ENCODE results near the gene PPFIA4. TPM values are rescaled to one million over a fixed set of nuclear protein-coding genes. Genes with fewer than 3 reads are reported as not detected.
A peak's percentile ranks its signal among the peaks of the same experiment; 100 is the strongest.

The PPFIA4 gene
- total RNA-seq, 1 donor from 2014 or later = 2.6 TPM

GRCh38 chr1:203114202-203114601, 87.9 kb downstream of the PPFIA4 start:
- TF ChIP-seq CTCF (conservative IDR thresholded peaks at IDR 0.05) = no peak
- H3K4me1 Mint-ChIP-seq = no peaks in the 10 kb centered on the region
- no peak overlapping the region for H3K27ac Mint-ChIP-seq (ENCODE audit: unreplicated experiment)
- H3K9me3 Mint-ChIP-seq = no peaks in the 10 kb centered on the region
- no peaks in the 10 kb centered on the region for H3K36me3 Mint-ChIP-seq (ENCODE audit: low read depth)
- peaks cover 60% of the 10 kb centered on the region for H3K27me3 Mint-ChIP-seq (ENCODE audit: low read depth)
- DNase-seq (ENCODE audit: low read depth, low spot score) = no peak
- no peak overlapping the region for H3K4me3 Mint-ChIP-seq

- H3K4me3 Mint-ChIP-seq = no peak overlapping the region
- no peaks in the 10 kb centered on the region for H3K36me3 Mint-ChIP-seq (ENCODE audit: low read depth)
- DNase-seq (ENCODE audit: low read depth, low spot score) = no peak
- no peaks in the 10 kb centered on the region for H3K4me1 Mint-ChIP-seq
- no peaks in the 10 kb centered on the region for H3K9me3 Mint-ChIP-seq
- TF ChIP-seq CTCF (conservative IDR thresholded peaks at IDR 0.05) = no peak
- H3K27me3 Mint-ChIP-seq (ENCODE audit: low read depth) = peaks cover 53% of the 10 kb centered on the region
- no peak overlapping the region for H3K27ac Mint-ChIP-seq (ENCODE audit: unreplicated experiment)
These were observed 90.0 kb downstream of the PPFIA4 start for GRCh38 chr1:203116091-203116820.

DNA sequence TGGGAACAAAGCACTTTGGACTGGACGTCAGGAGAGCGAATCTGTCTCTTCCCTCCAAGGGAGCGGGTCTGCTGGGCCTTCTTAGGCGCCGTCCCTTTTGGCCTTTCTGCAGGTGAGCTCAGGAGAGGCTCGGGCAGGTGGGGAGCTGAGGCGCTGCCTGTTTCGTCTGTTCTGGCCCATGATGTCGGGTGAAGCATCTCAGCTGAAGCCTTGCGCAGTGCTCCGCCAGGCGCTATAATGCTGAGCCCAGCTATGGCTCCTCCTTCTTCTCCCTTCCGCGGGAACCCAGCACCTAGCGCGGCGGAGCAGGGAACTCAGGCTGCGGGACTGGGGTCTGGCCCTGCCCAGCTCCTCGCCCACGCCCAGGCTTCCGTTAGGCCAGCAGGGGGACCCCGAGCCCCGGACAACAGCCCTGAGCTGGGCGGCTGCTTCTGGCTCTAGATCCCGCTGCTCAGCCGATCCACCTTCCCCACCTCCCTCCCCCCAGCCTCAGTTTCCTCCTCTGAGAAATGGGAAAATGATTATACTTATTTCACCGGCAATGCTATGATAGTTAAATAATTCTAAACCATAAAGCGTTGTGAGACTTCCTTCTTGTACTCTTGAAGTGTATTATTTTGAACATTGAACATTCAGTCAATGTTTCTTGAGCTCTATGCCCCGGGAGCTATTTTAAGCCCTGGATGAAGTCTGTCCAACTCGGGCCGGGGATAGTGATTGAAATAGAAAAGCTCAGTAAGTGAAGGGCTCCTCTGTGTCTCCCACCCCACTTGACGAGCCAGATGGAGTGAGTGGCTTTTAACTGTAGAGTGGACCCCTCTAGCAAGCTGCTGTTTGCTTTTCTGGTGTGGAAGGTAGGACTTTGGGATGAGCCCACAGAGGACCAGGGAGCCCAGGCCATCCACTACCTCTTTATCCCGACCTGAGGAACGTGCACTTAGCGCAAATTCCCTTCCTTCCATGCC, 91.6 kb downstream of the PPFIA4 start:
- Mint-ChIP-seq H3K27ac (ENCODE audit: unreplicated experiment) (no peak overlapping the region), H3K36me3 (ENCODE audit: low read depth) (no peaks in the 10 kb centered on the region), H3K4me3 (no peak overlapping the region), H3K4me1 (no peaks in the 10 kb centered on the region), H3K27me3 (ENCODE audit: low read depth) (peaks cover 60% of the 10 kb centered on the region), H3K9me3 (no peaks in the 10 kb centered on the region)
- TF ChIP-seq CTCF (conservative IDR thresholded peaks at IDR 0.05) = peak; percentile 84
- DNase-seq (ENCODE audit: low read depth, low spot score) = peak; percentile 84

- Mint-ChIP-seq H3K27ac (ENCODE audit: unreplicated experiment) (peak overlapping the region; percentile 20), H3K27me3 (ENCODE audit: low read depth) (peaks cover 79% of the 10 kb centered on the region), H3K9me3 (no peaks in the 10 kb centered on the region), H3K4me1 (no peaks in the 10 kb centered on the region), H3K36me3 (ENCODE audit: low read depth) (no peaks in the 10 kb centered on the region), H3K4me3 (no peak overlapping the region)
- TF ChIP-seq CTCF (conservative IDR thresholded peaks at IDR 0.05) = no peak
- no peak for DNase-seq (ENCODE audit: low read depth, low spot score)
These were observed 94.2 kb downstream of the PPFIA4 start for GRCh38 chr1:203120325-203121153.

Data from neural crest cell (in vitro differentiated cells).